Liver (tissue), 9 donors: ENCODE measurements around the gene DDX5. TPM values are rescaled to one million over a fixed set of nuclear protein-coding genes. Genes with fewer than 3 reads are reported as not detected.

ENCODE experiments used
- DNase-seq: peaks from one replicate; pipeline ENCODE4 v3.0.0-alpha.2; 2017; ENCODE audit warnings: low spot score
- H3K27ac ChIP-seq, 2 donors: one replicate each; pipeline ENCODE4 v1.7.0; 2013; ENCODE audit warnings: inconsistent platforms in 2 of 2, low read length in 2 of 2, control low read depth in 1 of 2, low read depth in 1 of 2, mild to moderate bottlenecking in 1 of 2
- H3K27me3 ChIP-seq, 4 donors: one replicate each; pipeline versions ENCODE4 v1.6.1 to v1.7.0; 2013; ENCODE audit warnings: low read length in 3 of 4, inconsistent platforms in 1 of 4, mild to moderate bottlenecking in 1 of 4, moderate library complexity in 1 of 4; ENCODE audit not compliant: control insufficient read depth in 4 of 4, insufficient read depth in 4 of 4
- H3K36me3 ChIP-seq, 4 donors: one replicate each; pipeline versions ENCODE4 v1.6.1 to v1.7.0; 2013; ENCODE audit warnings: low read length in 3 of 4, mild to moderate bottlenecking in 3 of 4, low read depth in 1 of 4, moderate library complexity in 1 of 4; ENCODE audit not compliant: control insufficient read depth in 4 of 4, insufficient read depth in 3 of 4
- H3K4me1 ChIP-seq, 4 donors: one replicate each; pipeline versions ENCODE4 v1.6.1 to v1.7.0; 2013; ENCODE audit warnings: low read length in 3 of 4, mild to moderate bottlenecking in 3 of 4, moderate library complexity in 1 of 4; ENCODE audit not compliant: control insufficient read depth in 4 of 4, insufficient read depth in 4 of 4
- H3K4me3 ChIP-seq, 3 donors: one replicate each; pipeline versions ENCODE4 v1.6.1 to v1.7.0; 2013; ENCODE audit warnings: low read length in 3 of 3, control low read depth in 1 of 3, low read depth in 1 of 3, mild to moderate bottlenecking in 1 of 3
- H3K9ac ChIP-seq, 2 donors: one replicate each; pipeline ENCODE4 v1.7.0; 2013; ENCODE audit warnings: low read length in 2 of 2, mild to moderate bottlenecking in 2 of 2, moderate library complexity in 2 of 2, control low read depth in 1 of 2, low read depth in 1 of 2
- H3K9me3 ChIP-seq, 4 donors: one replicate each; pipeline versions ENCODE4 v1.6.1 to v1.7.0; 2013; ENCODE audit warnings: low read length in 3 of 4; ENCODE audit not compliant: control insufficient read depth in 4 of 4
- ATF3 ChIP-seq: IDR thresholded peaks from 2 replicates; pipeline ENCODE4 v1.6.1; 2016; ENCODE audit warnings: antibody characterized with exemption
- EGR1 ChIP-seq, 2 donors: IDR thresholded peaks; 2 replicates each; pipeline ENCODE4 v1.6.1; 2016 to 2018; ENCODE audit warnings: antibody characterized with exemption in 2 of 2, low read depth in 2 of 2
- FOXA1 ChIP-seq: IDR thresholded peaks from 2 replicates; pipeline ENCODE4 v1.6.1; 2016; ENCODE audit warnings: antibody characterized with exemption
- FOXA2 ChIP-seq: IDR thresholded peaks from 2 replicates; pipeline ENCODE4 v1.6.1; 2016; ENCODE audit warnings: antibody characterized with exemption
- GABPA ChIP-seq, 2 donors: IDR thresholded peaks in 1 of 2; conservative IDR thresholded peaks in 1 of 2; 2 replicates each; pipeline ENCODE4 v1.6.1; 2016; ENCODE audit warnings: antibody characterized with exemption in 2 of 2, mild to moderate bottlenecking in 1 of 2, moderate library complexity in 1 of 2
- HNF4A ChIP-seq, 2 donors: conservative IDR thresholded peaks; 2 replicates each; pipeline ENCODE4 v1.6.1; 2016; ENCODE audit warnings: antibody characterized with exemption in 2 of 2, mild to moderate bottlenecking in 2 of 2
- HNF4G ChIP-seq: IDR thresholded peaks from 2 replicates; pipeline ENCODE4 v1.6.1; 2016; ENCODE audit warnings: antibody characterized with exemption
- JUND ChIP-seq, 2 donors: IDR thresholded peaks; 2 replicates each; pipeline ENCODE4 v1.6.1; 2016; ENCODE audit warnings: antibody characterized with exemption in 2 of 2
- REST ChIP-seq: IDR thresholded peaks from 2 replicates; pipeline ENCODE4 v1.6.1; 2016; ENCODE audit warnings: antibody characterized with exemption, mild to moderate bottlenecking
- RXRA ChIP-seq, 2 donors: IDR thresholded peaks; 2 replicates each; pipeline ENCODE4 v1.6.1; 2017 to 2018; ENCODE audit warnings: antibody characterized with exemption in 2 of 2, mild to moderate bottlenecking in 1 of 2
- SP1 ChIP-seq: IDR thresholded peaks from 2 replicates; pipeline ENCODE4 v1.6.1; 2018; ENCODE audit warnings: antibody characterized with exemption, mild to moderate bottlenecking
- TAF1 ChIP-seq: conservative IDR thresholded peaks from 2 replicates; pipeline ENCODE4 v1.6.1; 2016; ENCODE audit warnings: antibody characterized with exemption, mild to moderate bottlenecking
- ZBTB33 ChIP-seq: IDR thresholded peaks from 2 replicates; pipeline ENCODE4 v1.6.1; 2016; ENCODE audit warnings: antibody characterized with exemption
- WGBS: extraction: QIAGEN DNeasy Blood & Tissue Kit; methylation state at CpG from one replicate; pipeline ENCODE4 v1.1.7; 2013; 5-methylcytosine and 5-hydroxymethylcytosine counted together
- polyA plus RNA-seq, 2 donors: library from polyadenylated mRNA; stranded (reverse) in 1 of 2; unstranded in 1 of 2; fragments of 200-250 nt in 1 of 2; fragments of >200 nt in 1 of 2; fragmentation: Nextera tagmentation in 1 of 2; extraction: Ambion mirVana in 1 of 2; gene quantifications; one replicate each; pipeline versions ENCODE4 v1.2.1 to v1.2.3, GENCODE V29; 2013 to 2015
- total RNA-seq, 2 donors: library from RNA; depleted of rRNA; stranded (reverse); fragments of >200 nt; gene quantifications; one replicate each; pipeline ENCODE4 v1.2.3, GENCODE V29; 2014
- TF ChIP-seq, protein P1 (sequence below): fragments of 150-350 bp; IDR thresholded peaks from 2 replicates; pipeline ENCODE4 v1.5.1; 2017; ENCODE audit warnings: improper control_type of control experiment, low read depth, low read length; ENCODE audit not compliant: missing input control
- donor health status: healthy.
- donor health status: healthy.
- donor health status: healthy.
- donor health status: healthy.
- donor health status: healthy.

Gene DDX5
- total RNA-seq: 100 to 1,000 TPM; 165 to 357 TPM
- 100 to 1,000 TPM; 249 to 329 TPM for polyA plus RNA-seq

DNA sequence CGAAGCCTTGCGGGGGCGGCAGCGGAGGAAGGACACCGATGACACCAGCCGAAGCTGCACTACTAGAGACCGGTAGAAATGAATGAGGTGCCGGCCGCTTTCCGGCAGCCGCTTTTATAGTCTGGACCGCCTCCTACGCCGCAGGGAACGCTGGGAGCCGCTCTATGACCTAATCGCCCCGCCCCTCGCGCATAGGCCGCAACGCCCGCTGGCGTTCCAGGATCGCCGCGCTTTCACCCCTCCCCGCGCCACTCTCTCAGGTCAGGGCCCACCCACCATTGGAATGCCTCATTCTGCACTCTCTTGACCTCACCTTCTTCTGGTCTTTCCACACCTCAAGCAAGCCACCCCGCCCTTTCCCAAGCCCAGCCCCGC lies at the start of gene DDX5:
TSS of gene DDX5 (minus strand) at position 89 of the 375 bp plus-strand sequence. CDS start 170 bp downstream, outside the sequence.
- no peaks in the 10 kb centered on the region for H3K27me3 ChIP-seq
- peak within 1 kb of the TSS; percentile 99 for H3K9ac ChIP-seq
- H3K4me3 ChIP-seq: peak within 1 kb of the TSS; percentile 64 to 99 (median 99)
- peak; percentile 99 for TF ChIP-seq TAF1
- TF ChIP-seq, protein P1, sequence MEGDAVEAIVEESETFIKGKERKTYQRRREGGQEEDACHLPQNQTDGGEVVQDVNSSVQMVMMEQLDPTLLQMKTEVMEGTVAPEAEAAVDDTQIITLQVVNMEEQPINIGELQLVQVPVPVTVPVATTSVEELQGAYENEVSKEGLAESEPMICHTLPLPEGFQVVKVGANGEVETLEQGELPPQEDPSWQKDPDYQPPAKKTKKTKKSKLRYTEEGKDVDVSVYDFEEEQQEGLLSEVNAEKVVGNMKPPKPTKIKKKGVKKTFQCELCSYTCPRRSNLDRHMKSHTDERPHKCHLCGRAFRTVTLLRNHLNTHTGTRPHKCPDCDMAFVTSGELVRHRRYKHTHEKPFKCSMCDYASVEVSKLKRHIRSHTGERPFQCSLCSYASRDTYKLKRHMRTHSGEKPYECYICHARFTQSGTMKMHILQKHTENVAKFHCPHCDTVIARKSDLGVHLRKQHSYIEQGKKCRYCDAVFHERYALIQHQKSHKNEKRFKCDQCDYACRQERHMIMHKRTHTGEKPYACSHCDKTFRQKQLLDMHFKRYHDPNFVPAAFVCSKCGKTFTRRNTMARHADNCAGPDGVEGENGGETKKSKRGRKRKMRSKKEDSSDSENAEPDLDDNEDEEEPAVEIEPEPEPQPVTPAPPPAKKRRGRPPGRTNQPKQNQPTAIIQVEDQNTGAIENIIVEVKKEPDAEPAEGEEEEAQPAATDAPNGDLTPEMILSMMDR: no peak
- peak; percentile 53 for TF ChIP-seq ATF3
- TF ChIP-seq ZBTB33: peak; percentile 6
- TF ChIP-seq REST: peak; percentile 92
- no peak for TF ChIP-seq HNF4G
- peak; percentile 87 to 93 for TF ChIP-seq EGR1 (IDR thresholded peaks at IDR 0.05; ENCODE audit: low read depth in 2 of 2)
- TF ChIP-seq HNF4A (conservative IDR thresholded peaks at IDR 0.05): peak in 1 of 2 donors; percentile 27
- TF ChIP-seq JUND (IDR thresholded peaks at IDR 0.05): peak; percentile 67 to 73
- H3K27ac ChIP-seq: peak within 1 kb of the TSS; percentile 98 to 100
- DNase-seq: peak; percentile 96
- under 1% methylated on average over 31 of the region's 31 CpGs for WGBS
- H3K36me3 ChIP-seq: peaks cover 5 to 49% (median 33%) of the 10 kb centered on the region in 4 donors
- no peaks in the 10 kb centered on the region for H3K9me3 ChIP-seq
- H3K4me1 ChIP-seq: peaks cover 3 to 42% (median 28%) of the 10 kb centered on the region in 4 donors

DNA sequence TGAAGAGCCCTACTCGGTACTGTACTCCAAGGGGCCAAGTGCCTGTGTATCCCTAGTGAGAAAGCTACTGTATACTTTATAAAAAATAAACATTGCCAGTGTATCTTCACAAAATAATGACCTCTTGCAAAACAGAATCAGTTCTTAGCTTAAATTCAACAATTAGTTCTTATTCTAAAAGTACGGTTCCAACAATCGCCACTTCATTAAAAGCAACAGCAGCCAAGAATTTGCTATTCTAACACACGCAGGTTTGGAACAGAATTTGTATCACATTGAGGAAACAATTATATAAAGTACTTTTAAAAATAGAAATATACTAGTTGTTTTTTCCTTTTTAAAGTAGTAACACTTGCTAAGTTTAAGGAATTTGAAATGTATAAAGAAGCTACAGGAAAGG lies 49.2 kb upstream of the DDX5 start:
- TF ChIP-seq HNF4A (conservative IDR thresholded peaks at IDR 0.05) (no peak), EGR1 (IDR thresholded peaks at IDR 0.05; ENCODE audit: low read depth in 2 of 2) (no peak), FOXA1 (no peak), FOXA2 (no peak), GABPA (IDR thresholded peaks at IDR 0.05 in 1 of 2, conservative IDR thresholded peaks at IDR 0.05 in 1 of 2) (no peak), TAF1 (no peak), RXRA (IDR thresholded peaks at IDR 0.05) (no peak), SP1 (no peak)
- TF ChIP-seq, protein P1: no peak
- no peak overlapping the region for H3K27ac ChIP-seq
- WGBS: 92% methylated on average over 4 of the region's 4 CpGs
- H3K9me3 ChIP-seq: no peaks in the 10 kb centered on the region
- no peak overlapping the region for H3K4me3 ChIP-seq
- no peaks in the 10 kb centered on the region for H3K4me1 ChIP-seq
- peaks cover 2 to 14% (median 8%) of the 10 kb centered on the region in 4 donors for H3K36me3 ChIP-seq
- no peak for DNase-seq
- H3K27me3 ChIP-seq: no peaks in the 10 kb centered on the region
- H3K9ac ChIP-seq: no peak overlapping the region
